ENCODE results near the gene IFNA8. TPM values are rescaled to one million over a fixed set of nuclear protein-coding genes. Genes with fewer than 3 reads are reported as not detected.

The IFNA8 gene
- total and polyA plus RNA-seq, 2 donors (not counting 1 experiment from before 2014, with no cell fraction given), result not detected

DNA sequence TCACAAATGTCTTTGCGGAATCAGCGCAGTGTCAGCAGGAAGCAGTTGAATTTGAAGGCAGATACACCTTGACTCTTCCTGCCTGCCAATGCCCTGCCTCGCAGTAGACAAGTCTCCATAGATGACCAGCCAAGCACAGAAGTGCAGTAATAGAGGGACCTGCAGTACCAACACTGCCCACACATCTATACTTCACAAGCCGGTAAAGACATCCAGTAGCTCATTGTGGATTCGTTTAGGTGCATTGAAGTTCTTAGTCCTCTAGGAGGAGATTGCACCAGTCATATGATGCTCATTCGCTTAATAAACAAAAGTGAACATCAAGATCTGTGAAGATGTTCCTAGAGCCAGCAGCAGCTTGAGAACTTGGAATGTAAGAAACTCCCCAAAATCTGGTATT, 16.6 kb upstream of the IFNA8 start:
- Mint-ChIP-seq H3K9me3 (ENCODE audit: insufficient read depth) (no peaks in the 10 kb centered on the region), H3K4me3 (no peak overlapping the region), H3K4me1 (peaks cover 16% of the 10 kb centered on the region), H3K27ac (no peak overlapping the region), H3K27me3 (peaks cover 68% of the 10 kb centered on the region)
- ATAC-seq (ENCODE audit: low read depth) (peak; percentile 74), DNase-seq (peak; percentile 51)
- H3K79me2 ChIP-seq (ENCODE audit: control insufficient read depth, insufficient read depth, low read length), result no peaks in the 10 kb centered on the region
- H3K4me1 ChIP-seq (ENCODE audit: control insufficient read depth in 2 of 2, insufficient read depth in 2 of 2, low read length in 2 of 2), result peaks cover 7 to 8% of the 10 kb centered on the region in 2 donors
- intact Hi-C loops (cut with micrococcal nuclease), result no loop called here
- ChIA-PET CTCF (interaction anchor here (1.0 to 7.2 kb wide), 8 partner anchors 10 to 68 kb away, joined by 3 to 159 read pairs (median 4); no protein-coding TSS in a partner anchor), POLR2A (no interaction called here)
- TF ChIP-seq EZH2 (IDR thresholded peaks at IDR 0.05; ENCODE audit: borderline replicate concordance, insufficient read depth, low read depth, low read length, poor library complexity, severe bottlenecking), result no peak
- TF ChIP-seq, protein P1, sequence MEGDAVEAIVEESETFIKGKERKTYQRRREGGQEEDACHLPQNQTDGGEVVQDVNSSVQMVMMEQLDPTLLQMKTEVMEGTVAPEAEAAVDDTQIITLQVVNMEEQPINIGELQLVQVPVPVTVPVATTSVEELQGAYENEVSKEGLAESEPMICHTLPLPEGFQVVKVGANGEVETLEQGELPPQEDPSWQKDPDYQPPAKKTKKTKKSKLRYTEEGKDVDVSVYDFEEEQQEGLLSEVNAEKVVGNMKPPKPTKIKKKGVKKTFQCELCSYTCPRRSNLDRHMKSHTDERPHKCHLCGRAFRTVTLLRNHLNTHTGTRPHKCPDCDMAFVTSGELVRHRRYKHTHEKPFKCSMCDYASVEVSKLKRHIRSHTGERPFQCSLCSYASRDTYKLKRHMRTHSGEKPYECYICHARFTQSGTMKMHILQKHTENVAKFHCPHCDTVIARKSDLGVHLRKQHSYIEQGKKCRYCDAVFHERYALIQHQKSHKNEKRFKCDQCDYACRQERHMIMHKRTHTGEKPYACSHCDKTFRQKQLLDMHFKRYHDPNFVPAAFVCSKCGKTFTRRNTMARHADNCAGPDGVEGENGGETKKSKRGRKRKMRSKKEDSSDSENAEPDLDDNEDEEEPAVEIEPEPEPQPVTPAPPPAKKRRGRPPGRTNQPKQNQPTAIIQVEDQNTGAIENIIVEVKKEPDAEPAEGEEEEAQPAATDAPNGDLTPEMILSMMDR (IDR thresholded peaks at IDR 0.05), result peak; percentile 55
- H4K20me1 ChIP-seq (ENCODE audit: control insufficient read depth, insufficient read depth, low read length, poor library complexity, severe bottlenecking), result no peaks in the 10 kb centered on the region
- H3K27ac ChIP-seq (ENCODE audit: low read length in 2 of 2), result no peak overlapping the region
- peaks cover 3 to 51% (median 42%) of the 10 kb centered on the region in 4 experiments for H3K27me3 ChIP-seq (replicated peaks in 1 of 4; ENCODE audit: control extremely low read depth in 1 of 4, control insufficient read depth in 3 of 4, insufficient read depth in 4 of 4, low read length in 3 of 4)
- H3K9me3 ChIP-seq (ENCODE audit: control extremely low read depth in 1 of 3, control insufficient read depth in 2 of 3, insufficient read depth in 1 of 3, low read length in 2 of 3), result peaks cover 0 to 4% (median 0%) of the 10 kb centered on the region in 3 donors
- no peaks in the 10 kb centered on the region for H3K36me3 ChIP-seq (replicated peaks in 1 of 2; ENCODE audit: control extremely low read depth in 1 of 2, control insufficient read depth in 1 of 2, extremely low read depth in 1 of 2, insufficient read depth in 2 of 2, low read length in 1 of 2)
- H3K4me2 ChIP-seq (replicated peaks; ENCODE audit: low read depth, low read length, poor library complexity, severe bottlenecking), result no peak overlapping the region
- 52% methylated on average over 5 of the region's 6 CpGs for WGBS (ENCODE audit: insufficient coverage)
- H3K9ac ChIP-seq (ENCODE audit: low read length), result no peak overlapping the region
- no peak overlapping the region for H3K4me3 ChIP-seq (ENCODE audit: control extremely low read depth in 1 of 5, extremely low read depth in 1 of 5, insufficient read depth in 1 of 5, low read depth in 2 of 5, low read length in 4 of 5)
- H2AFZ ChIP-seq (ENCODE audit: insufficient read depth, low read depth, low read length, poor library complexity, severe bottlenecking), result no peak overlapping the region
